Transverse colon (tissue), 4 donors: ENCODE data around the gene PEF1. TPM values are rescaled to one million over a fixed set of nuclear protein-coding genes. Genes with fewer than 3 reads are reported as not detected.
A peak's percentile ranks its signal among the peaks of the same experiment; 100 is the strongest.

ENCODE experiments used
- DNase-seq: peaks from one replicate; pipeline ENCODE4 v3.0.0-alpha.2; 2019
- H3K27ac ChIP-seq, 4 donors: fragments of 200-600 bp; sonication (generic); 2 replicates each; pipeline ENCODE4 v1.5.1; 2016 to 2018; ENCODE audit warnings: inconsistent platforms in 4 of 4
- H3K27me3 ChIP-seq: fragments of 200-600 bp; sonication (generic); 2 replicates; pipeline ENCODE4 v1.5.1; 2017; ENCODE audit warnings: inconsistent platforms
- H3K36me3 ChIP-seq, 4 donors: fragments of 200-600 bp; sonication (generic); 2 replicates each; pipeline ENCODE4 v1.5.1; 2017 to 2019; ENCODE audit warnings: inconsistent platforms in 4 of 4
- H3K4me1 ChIP-seq, 4 donors: fragments of 200-600 bp; sonication (generic); 2 replicates each; pipeline ENCODE4 v1.5.1; 2017 to 2020; ENCODE audit warnings: inconsistent platforms in 4 of 4
- H3K4me3 ChIP-seq, 4 donors: fragments of 200-600 bp; sonication (generic); 1 replicate in 1 of 4; 2 replicates in 3 of 4; pipeline versions ENCODE4 v1.5.1 to v1.6.1; 2017 to 2019; ENCODE audit warnings: inconsistent platforms in 4 of 4
- H3K9me3 ChIP-seq, 2 donors: fragments of 200-600 bp; sonication (generic); 2 replicates each; pipeline ENCODE4 v1.5.1; 2017 to 2019; ENCODE audit warnings: inconsistent platforms in 2 of 2
- CTCF ChIP-seq, 5 experiments: fragments of 200-600 bp in 3 of 5; fragments of 450-650 bp in 2 of 5; sonication (generic) in 3 of 5; IDR thresholded peaks; 1 replicate in 2 of 5; 2 replicates in 3 of 5; pipeline ENCODE4 v1.5.1; 2016 to 2017; ENCODE audit warnings: antibody characterized with exemption in 5 of 5, inconsistent platforms in 3 of 5, mild to moderate bottlenecking in 2 of 5, moderate library complexity in 1 of 5
- EP300 ChIP-seq: sonication (generic); formaldehyde crosslinking; IDR thresholded peaks from one replicate; pipeline ENCODE4 v1.6.1; 2017; ENCODE audit warnings: antibody characterized with exemption, low read depth
- POLR2A ChIP-seq: fragments of 450-650 bp; IDR thresholded peaks from one replicate; pipeline ENCODE4 v1.6.1; 2016; ENCODE audit warnings: antibody characterized with exemption, mild to moderate bottlenecking, moderate library complexity
- POLR2AphosphoS5 ChIP-seq, 3 donors: sonication (generic); formaldehyde crosslinking; IDR thresholded peaks; one replicate each; pipeline ENCODE4 v1.6.1; 2016; ENCODE audit warnings: antibody characterized with exemption in 3 of 3
- WGBS, 2 donors: methylation state at CpG; one replicate each; pipeline ENCODE4 v1.1.5; 2018; ENCODE audit warnings: low coverage in 1 of 2; 5-methylcytosine and 5-hydroxymethylcytosine counted together
- in situ Hi-C, 4 donors: fragments of 200-750 bp; cut with MboI; loops; one replicate each; pipeline versions ENCODE4 v1.15.0 to v1.15.1; 2017; ENCODE audit warnings: low sequenced_read_pairs in 3 of 4, low pct_ligation_motif_present in 1 of 4, low pct_unique_long_range_greater_than_20kb in 1 of 4
- intact Hi-C: fragments of 100-400 bp; cut with DNase I; formaldehyde crosslinking; loops from one replicate; pipeline ENCODE4 v1.15.1; 2023; ENCODE audit warnings: low total_unique reads
- total RNA-seq, 4 donors: library from RNA; depleted of rRNA; stranded (reverse); fragments of >200 nt; gene quantifications; one replicate each; pipeline ENCODE4 v1.1.0, GENCODE V29; 2016

PEF1 gene
- total RNA-seq, 4 donors from 2014 or later: 12.3 to 61.7 (median 49.9) TPM

DNA sequence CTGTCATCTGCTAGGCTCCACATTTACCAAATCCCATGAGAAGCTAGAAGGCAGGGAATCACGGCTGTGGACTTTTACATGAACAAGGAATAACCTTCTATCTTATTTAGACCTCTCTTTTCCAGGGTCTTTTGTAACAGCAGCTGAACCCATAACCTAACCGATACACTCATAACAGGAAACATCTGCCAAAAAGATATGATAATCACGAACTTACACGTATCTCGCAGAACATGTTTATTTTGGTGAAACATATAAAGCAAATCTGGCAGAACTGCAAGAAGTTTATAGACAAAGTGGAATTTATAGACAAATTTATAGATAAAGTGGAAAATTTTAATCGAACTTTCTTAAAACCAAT, 48.0 kb downstream of the PEF1 start:
- Histone ChIP-seq H3K36me3 (no peaks in the 10 kb centered on the region), H3K27ac (no peak overlapping the region), H3K27me3 (no peaks in the 10 kb centered on the region), H3K4me1 (peaks cover 0 to 5% (median under 1%) of the 10 kb centered on the region in 4 donors), H3K9me3 (no peaks in the 10 kb centered on the region), H3K4me3 (no peak overlapping the region)
- WGBS, 2 donors: 8 to 16% methylated on average over 5 to 6 of the region's 6 CpGs
- TF ChIP-seq EP300 (no peak), POLR2AphosphoS5 (IDR thresholded peaks at IDR 0.05) (no peak), POLR2A (no peak), CTCF (IDR thresholded peaks at IDR 0.05) (no peak)
- intact Hi-C loops: no loop called here
- in situ Hi-C loops: no loop called here
- no peak for DNase-seq

- Histone ChIP-seq H3K36me3 (no peaks in the 10 kb centered on the region), H3K4me3 (no peak overlapping the region), H3K27ac (no peak overlapping the region), H3K27me3 (no peaks in the 10 kb centered on the region), H3K4me1 (peaks cover 0 to 9% (median 4%) of the 10 kb centered on the region in 4 donors), H3K9me3 (no peaks in the 10 kb centered on the region)
- no peak for TF ChIP-seq POLR2A
- no peak for TF ChIP-seq EP300
- no peak for TF ChIP-seq POLR2AphosphoS5 (IDR thresholded peaks at IDR 0.05)
- no peak for TF ChIP-seq CTCF (IDR thresholded peaks at IDR 0.05)
- 89 to 93% methylated on average over 4 of the region's 4 CpGs for WGBS, 2 donors
- intact Hi-C loops (loop anchor here (2.0 kb wide), 1 partner anchor 31 kb away; no protein-coding TSS in a partner anchor), in situ Hi-C loops (no loop called here)
- no peak for DNase-seq
Observed at GRCh38 chr1:31595836-31596736, 48.6 kb downstream of the PEF1 start.

DNA sequence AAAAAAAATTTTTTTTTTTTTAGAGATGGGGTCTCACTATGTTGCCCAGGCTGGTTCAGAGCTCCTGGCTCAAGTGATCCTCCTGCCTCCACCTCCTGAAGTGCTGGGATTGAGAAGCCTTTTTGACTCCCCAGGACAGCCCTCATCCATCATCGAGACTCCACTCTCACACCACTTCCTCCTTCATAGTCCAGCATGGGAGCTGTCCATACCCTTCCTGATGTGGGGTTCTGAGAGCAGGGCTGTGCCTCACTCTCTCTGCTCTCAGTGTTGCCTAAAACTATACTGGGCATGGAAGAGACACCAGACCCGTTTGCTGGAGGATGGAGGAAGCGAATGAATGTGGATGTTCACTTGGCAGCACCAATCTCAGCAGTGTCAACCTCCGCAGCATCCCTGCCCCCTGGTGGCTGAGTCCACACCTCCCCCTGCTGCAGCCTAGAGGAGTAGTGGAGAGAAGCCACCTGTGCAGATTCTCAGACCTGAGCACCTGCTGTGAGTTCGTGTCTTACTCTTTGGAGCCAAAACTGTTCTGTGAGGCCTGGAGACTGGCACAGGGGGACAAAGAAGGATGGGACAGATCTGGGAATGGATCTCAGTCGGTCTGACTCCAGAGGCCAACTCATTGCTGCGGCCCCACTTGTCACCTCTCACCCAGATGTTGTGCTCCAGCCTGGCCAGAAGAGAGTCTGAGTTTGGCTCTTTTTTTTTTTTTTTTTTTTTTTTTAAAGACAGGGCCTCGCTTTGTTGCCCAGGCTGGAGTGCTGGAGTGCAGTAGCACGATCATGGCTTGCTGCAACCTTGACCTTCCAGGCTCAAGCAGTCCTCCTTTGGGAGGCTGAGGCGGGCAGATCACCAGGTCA, 50.7 kb downstream of the PEF1 start:
- intact Hi-C loops (loop anchor here (2.0 kb wide), 1 partner anchor 29 kb away; no protein-coding TSS in a partner anchor), in situ Hi-C loops (no loop called here)
- H3K36me3 ChIP-seq: no peaks in the 10 kb centered on the region
- no peak overlapping the region for H3K4me3 ChIP-seq
- H3K27ac ChIP-seq: no peak overlapping the region
- 45% methylated on average over 10 of the region's 10 CpGs; no CpG with 5 or more reads in 1 of the 2 donors for WGBS, 2 donors
- peaks cover 0 to 16% (median 14%) of the 10 kb centered on the region in 4 donors for H3K4me1 ChIP-seq
- H3K9me3 ChIP-seq: no peaks in the 10 kb centered on the region
- no peaks in the 10 kb centered on the region for H3K27me3 ChIP-seq
- peak; percentile 89 for DNase-seq
- peak; percentile 76 to 94 (median 88) for TF ChIP-seq CTCF (IDR thresholded peaks at IDR 0.05)
- TF ChIP-seq POLR2A: no peak
- no peak for TF ChIP-seq POLR2AphosphoS5 (IDR thresholded peaks at IDR 0.05)
- no peak for TF ChIP-seq EP300

DNA sequence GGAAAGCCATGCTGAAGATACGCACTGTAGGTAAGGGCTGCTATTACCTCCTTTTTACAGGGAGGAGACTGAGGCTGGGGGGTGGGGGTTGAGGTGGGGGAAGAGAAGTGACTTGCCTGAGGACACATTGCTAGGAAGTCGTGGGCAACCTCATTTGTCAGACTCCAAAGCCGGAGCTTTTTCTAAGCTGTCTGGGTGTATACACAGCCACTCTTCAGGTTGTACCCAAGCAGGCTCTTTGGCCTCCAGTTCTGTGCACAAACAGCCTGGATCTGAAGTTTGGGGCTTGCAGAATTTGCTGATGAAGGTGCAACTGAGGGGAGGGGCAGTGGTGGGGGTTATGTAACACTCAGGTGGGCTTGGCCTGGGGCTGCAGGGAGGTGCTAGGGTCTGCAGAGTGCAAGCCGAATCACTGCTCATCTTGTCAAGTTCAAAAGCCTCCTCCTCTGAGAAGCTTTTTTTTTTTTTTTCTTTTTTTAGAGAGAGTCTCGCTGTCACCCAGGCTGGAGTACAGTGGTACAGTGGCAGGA, 51.5 kb downstream of the PEF1 start:
- 87% methylated on average over 5 of the region's 5 CpGs; no CpG with 5 or more reads in 1 of the 2 donors for WGBS, 2 donors

More for the DNA sequence above, 51.5 kb downstream of the PEF1 start:
- DNase-seq: no peak
- Histone ChIP-seq H3K4me1 (peaks cover 5 to 24% (median 20%) of the 10 kb centered on the region in 4 donors), H3K9me3 (no peaks in the 10 kb centered on the region), H3K36me3 (no peaks in the 10 kb centered on the region), H3K27me3 (no peaks in the 10 kb centered on the region), H3K4me3 (no peak overlapping the region), H3K27ac (no peak overlapping the region)
- in situ Hi-C loops: no loop called here
- intact Hi-C loops: no loop called here
- TF ChIP-seq POLR2A (no peak), EP300 (no peak), CTCF (IDR thresholded peaks at IDR 0.05) (no peak), POLR2AphosphoS5 (IDR thresholded peaks at IDR 0.05) (no peak)
